HG03354 (cell line): ENCODE data around the gene RIC1.
"Not testable (repeated sequence)": the region's sequence is repeated elsewhere in the genome, so short reads cannot be mapped to it uniquely, and the experiment has no call there.

ENCODE experiments used
- ATAC-seq: cut with Tn5 transposase; IDR thresholded peaks from one replicate; pipeline ENCODE4 v1.9.1; 2021; ENCODE audit warnings: mild to moderate bottlenecking; ENCODE audit not compliant: unreplicated experiment, poor library complexity, severe bottlenecking

The RIC1 gene

DNA sequence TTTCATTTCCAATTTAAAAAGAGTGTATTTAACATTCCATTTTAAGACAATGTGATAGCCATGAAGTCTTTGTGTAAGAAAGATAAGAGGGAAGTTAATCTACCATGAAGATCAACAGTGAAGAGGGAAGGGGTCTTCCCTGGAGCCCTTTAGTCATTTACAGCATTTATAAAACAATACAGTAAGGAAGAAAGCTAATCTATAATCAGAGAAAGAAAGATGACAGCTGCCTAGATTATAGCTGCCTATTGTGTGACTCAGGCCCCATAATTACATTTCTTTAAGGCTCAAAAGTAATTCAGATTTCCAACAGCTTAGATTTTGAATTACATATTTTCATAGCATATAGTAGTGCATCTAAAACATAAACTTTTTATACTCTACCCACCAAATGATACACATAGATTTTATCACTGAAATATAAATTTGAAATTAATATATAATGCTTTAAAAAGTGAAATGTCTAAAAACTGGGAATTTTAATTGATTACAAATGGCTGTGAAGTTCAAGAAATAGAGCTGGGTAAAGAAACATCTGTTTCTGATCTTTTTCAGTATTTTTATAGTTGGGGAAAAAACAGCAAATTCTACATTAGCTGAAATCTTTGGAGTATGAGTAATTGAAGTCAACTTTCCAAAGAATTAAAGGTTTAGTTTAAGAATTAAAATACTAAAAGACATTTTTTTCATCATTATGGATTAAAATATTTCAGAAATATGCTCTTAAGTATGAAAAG, 89.6 kb downstream of the RIC1 start:
- no peak for ATAC-seq

DNA sequence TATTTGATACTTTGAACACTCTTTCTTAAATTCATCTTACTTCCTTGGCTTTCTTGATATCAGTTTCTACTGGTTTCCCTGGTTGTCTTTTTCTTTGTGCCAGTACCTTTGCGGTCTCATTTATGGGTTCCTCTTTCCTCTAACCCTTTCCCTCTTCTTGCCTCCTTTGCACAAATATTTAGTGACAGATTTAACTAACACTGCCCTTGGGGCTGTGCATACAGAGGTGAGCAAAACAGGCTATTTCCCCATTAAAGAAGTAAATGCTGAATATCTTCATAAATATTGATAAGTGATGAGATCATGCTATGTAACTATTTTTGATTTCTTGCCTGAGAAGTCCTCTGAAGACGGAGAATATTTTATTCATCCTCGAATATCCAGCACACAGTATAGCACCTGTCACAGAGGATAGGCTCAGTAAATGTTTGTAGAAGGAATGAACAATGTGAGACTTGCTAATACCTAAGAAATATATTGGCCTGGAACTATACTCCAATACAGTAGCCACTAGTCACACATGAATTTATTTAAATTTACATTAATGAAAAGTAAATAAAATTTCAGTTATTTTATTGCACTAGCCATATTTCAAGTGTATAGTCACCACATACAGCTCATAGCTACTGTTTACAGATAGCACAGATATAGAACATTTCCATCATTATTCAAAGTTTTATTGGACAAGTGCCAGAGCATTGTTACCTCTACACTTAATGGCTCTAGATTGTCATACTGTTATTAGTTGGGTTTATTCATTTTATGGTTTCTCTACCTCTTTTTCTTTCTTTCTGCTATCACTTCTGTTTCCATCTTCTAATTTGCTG, 90.4 kb downstream of the RIC1 start:
- ATAC-seq = no peak

DNA sequence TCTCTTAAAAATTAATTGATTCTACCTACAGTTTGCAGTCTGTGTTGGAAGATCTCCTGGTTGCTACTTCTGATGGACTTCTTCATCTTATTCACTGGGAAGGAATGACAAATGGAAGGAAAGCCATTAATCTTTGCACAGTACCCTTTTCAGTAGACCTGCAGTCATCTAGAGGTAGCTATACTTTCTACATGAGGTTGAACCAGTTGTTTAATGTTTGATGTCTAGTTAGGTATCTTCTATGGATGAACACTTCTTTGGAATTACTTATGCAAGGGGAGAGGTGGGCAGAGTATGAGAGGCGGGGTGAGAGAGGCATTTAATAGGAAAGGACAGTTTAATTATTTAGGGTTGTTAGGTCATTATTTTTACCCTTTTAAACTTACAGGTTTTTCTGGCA, 91.2 kb downstream of the RIC1 start:
- ATAC-seq = no peak

- ATAC-seq = no peak
Measured at GRCh38 chr9:5721279-5722087, 92.6 kb downstream of the RIC1 start.

GRCh38 chr9:5722679-5723078, 93.8 kb downstream of the RIC1 start:
- ATAC-seq = not testable (repeated sequence)

DNA sequence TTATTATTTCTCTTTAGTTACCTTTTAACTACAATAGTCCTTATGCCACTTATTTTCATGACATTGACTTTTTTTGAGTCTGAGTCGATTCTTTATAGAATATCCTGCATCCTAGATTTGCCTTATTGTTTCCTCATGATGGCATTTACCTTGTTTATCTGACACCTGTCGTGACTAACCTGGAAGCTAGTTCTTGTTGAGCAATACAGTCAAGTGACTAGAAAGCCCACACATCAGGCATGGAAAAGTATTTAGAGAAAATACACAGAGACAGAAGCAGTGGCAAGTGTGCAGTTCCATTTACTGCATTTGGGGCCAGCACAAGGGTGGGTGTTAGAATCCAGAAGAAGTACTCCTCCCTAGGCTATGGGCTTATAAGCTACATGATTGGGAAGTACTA, 106.2 kb downstream of the RIC1 start:
- ATAC-seq = no peak

DNA sequence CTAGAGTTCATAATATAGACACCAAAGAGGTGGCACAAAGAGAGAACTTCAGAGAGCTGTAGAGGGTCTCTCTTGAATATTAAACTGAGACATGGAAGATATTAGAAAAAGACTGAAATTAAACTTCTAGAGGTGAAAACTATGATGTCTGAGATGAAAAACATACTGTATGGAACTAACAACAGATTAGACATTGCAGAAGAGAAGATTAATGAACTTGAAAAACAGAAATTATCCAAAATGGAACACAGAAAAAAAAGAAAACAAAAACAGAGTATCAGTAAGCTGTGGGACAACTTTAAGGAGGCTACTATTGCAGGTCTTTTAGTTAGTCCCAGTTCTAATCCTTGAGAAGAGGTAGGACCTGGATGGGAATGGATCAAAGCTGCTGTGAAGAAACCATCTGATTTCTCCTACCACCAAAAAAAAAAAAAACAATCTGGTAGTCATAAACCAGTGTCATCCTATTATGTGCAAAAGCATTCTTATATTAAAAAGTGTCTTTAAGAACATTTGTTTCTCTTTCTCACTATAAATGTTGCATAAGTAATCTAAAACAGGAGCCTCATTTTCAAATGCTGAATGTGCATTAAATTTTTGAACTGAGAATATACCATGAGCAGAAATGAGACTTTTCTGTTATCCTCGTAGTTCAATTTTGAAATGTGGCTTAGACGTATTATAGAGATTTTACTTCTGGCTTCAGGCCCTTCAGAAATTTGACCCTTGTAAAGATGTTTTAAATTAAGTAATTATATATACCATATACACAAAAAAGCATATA, 107.8 kb downstream of the RIC1 start:
- ATAC-seq = no peak

- ATAC-seq = no peak
Measured at GRCh38 chr9:5743109-5743508, 114.2 kb downstream of the RIC1 start.

DNA sequence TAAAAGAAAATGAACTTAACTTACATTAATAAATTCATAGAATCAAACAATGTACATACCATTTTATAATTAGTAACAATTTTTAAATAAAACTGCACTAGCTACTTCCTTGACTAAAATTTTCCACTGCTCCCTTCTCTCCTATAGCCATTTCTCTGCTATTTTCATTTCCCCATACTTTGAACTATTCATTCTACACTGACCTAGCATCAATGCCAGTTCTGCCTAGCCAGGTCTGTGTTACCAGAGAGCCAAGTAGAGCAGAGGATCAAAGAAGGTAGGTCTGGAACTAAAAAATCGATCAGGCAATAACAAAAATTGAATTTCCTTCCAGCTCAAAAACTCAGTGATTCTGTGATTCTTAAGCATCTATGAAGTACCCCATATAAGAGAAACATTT, 119.5 kb downstream of the RIC1 start:
- no peak for ATAC-seq

DNA sequence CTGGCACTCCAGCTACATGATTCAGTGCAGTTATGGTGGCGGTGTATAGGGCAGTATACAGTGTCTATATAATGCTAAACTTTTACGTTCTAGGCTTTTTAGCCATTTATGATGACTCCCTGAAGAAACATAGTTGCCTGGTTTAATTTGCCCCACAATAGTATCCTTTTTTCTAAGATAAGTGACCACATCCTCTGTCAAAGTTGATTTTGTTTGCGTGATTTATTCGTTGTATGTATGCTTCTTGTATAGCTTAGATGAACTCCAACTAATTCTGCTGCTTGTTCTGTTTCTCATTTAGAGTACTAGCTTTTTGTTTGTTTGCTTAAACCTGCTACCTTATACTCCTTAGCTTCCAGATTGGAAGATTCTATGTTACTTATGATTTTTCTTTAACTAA, 120.4 kb downstream of the RIC1 start:
- ATAC-seq = no peak

DNA sequence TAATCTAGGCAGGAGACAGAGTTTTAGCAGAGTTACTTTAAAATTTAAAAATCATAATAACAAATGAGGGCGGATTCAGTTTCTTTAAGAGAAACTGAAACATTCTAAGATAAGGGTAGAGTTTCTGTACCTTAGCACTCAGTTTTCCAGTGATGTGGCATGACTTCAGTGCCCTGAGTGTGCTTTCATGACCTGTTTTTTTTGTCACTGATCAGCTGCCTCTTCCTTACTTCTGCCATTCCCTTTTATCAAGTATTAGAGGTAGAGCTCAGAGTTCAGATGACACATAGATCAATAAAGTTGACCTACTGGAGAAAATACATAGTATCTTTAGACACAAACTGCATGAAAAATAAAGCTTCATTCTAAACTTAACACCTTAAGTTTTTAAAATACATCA, 121.7 kb downstream of the RIC1 start:
- no peak for ATAC-seq

- no peak for ATAC-seq
Measured at GRCh38 chr9:5756633-5757032, 127.7 kb downstream of the RIC1 start.

DNA sequence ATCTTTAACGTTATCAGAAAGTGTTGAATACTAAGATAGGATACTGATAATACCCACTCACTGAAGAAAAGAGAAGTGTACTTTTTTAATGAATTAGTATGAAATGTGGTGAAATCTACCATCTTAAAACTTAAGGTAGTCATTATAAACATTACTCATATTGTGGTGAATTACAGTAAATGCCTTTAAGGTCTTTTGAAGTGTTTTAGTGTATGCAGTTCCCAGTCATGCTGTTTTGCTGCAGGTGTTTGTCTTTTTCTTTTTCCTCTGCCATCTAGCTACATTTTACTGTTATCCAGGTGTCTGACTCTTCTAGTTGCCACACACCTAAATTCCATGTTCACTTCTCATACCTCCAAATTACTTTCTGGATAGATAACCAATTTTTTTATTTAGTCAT, 131.4 kb downstream of the RIC1 start:
- ATAC-seq = no peak

- no peak for ATAC-seq
Measured at GRCh38 chr9:5762421-5762820, 133.5 kb downstream of the RIC1 start.

- ATAC-seq = peak; percentile 91
Measured at GRCh38 chr9:5764130-5764868, 135.4 kb downstream of the RIC1 start.

DNA sequence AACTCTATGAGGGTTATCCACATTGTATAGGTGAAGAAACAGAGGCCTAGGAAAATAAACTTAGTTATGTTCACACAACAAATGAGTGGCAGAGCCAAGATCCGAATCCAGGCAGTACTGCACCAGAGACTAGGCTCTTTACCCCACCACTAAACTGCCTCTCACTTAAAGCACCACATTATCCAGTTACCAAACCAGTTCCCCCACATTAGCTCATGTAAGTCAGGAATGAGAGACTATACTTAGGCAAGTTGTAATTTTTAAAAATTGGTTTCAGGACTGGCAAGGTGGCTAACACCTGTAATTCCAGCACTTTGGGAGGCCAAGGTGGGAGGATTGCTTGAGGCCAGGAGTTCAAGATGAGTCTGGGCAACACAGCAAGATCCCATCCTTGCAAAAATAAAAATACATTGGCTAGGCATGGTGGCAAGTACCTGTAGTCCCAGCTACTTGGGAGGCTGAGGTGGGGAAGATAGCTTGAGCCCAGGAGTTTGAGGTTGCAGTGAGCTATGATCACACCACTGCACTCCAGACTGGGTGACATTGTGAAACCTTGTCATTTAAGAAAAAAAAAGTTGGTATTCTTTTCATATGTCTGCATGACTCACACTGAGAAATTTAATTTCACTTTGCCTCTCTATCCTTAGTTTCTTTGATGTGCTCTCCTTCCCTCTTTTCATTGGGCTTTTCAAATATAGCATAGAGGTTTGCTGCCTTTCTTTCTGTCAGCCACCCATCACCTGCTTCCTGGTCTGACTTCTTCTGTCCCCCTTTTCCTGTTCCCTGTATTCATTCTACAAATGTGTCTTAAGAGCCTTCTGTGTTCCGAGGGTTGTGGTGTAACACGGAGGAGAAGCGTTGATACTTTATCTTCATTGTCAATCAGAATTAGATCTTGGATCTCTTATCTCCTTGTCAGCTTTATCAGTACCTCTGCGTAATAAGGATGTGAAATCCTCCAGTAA, 139.3 kb downstream of the RIC1 start:
- ATAC-seq = peak; percentile 50

- no peak for ATAC-seq
Measured at GRCh38 chr9:5773324-5773999, 144.6 kb downstream of the RIC1 start.
